ENCODE measurements around the gene MIGA2.

- TF ChIP-seq CTCF (IDR thresholded peaks at IDR 0.05) (no peak), POLR2A (IDR thresholded peaks at IDR 0.05) (no peak)
Observed at GRCh38 chr9:129068110-129068509, 31.7 kb downstream of the MIGA2 start.

Data from esophagus squamous epithelium (tissue), 4 donors.